PC-9 (cell line): Measurements from ENCODE around the gene SLC44A4. TPM values are rescaled to one million over a fixed set of nuclear protein-coding genes. Genes with fewer than 3 reads are reported as not detected.
"Not testable (repeated sequence)": the region's sequence is repeated elsewhere in the genome, so short reads cannot be mapped to it uniquely, and the experiment has no call there.

Experiments
- BruUV-seq: library from RNA; stranded (reverse); fragments of 400-500 nt; replicated peaks from 2 replicates; lab custom pipeline; 2021; lab: Mats Ljungman, UMichigan
- CTCF ChIA-PET: fragments of 300-600 bp; sonication (Branson Sonifier 250); formaldehyde crosslinking; loops from one replicate; lab custom pipeline; 2022; ENCODE audit warnings: antibody characterized with exemption; lab: Charles Lee
- POLR2A ChIA-PET: fragments of 300-600 bp; sonication (Branson Sonifier 250); formaldehyde crosslinking; loops from one replicate; lab custom pipeline; 2022; ENCODE audit warnings: antibody characterized with exemption; ENCODE audit not compliant: unreplicated experiment; lab: Charles Lee
- DNase-seq, 2 experiments: peaks; one replicate each; pipeline versions ENCODE4 v3.0.0 to v3.0.0-alpha.2; 2015 to 2022; ENCODE audit warnings: mixed read lengths in 1 of 2
- H2AFZ ChIP-seq: fragments of 200-600 bp; sonication (generic); 2 replicates; pipeline ENCODE4 v1.8.1; 2017; ENCODE audit warnings: antibody characterized with exemption
- H3F3A ChIP-seq: fragments of 200-600 bp; sonication (generic); 2 replicates; pipeline ENCODE4 v1.8.1; 2017; ENCODE audit warnings: antibody characterized with exemption, mild to moderate bottlenecking, low read depth; ENCODE audit not compliant: insufficient read depth
- H3K27ac ChIP-seq: fragments of 200-600 bp; sonication (generic); 2 replicates; pipeline ENCODE4 v1.6.1; 2016; ENCODE audit warnings: mixed run types
- H3K27me3 ChIP-seq: fragments of 200-600 bp; sonication (generic); 2 replicates; pipeline ENCODE4 v1.6.1; 2016; ENCODE audit warnings: low read depth, mixed run types; ENCODE audit not compliant: insufficient read depth
- H3K36me3 ChIP-seq: fragments of 200-600 bp; sonication (generic); 2 replicates; pipeline ENCODE4 v1.6.1; 2016; ENCODE audit warnings: low read depth, mixed run types
- H3K4me1 ChIP-seq: fragments of 200-600 bp; sonication (generic); replicated peaks from 2 replicates; pipeline ENCODE4 v1.6.1; 2016; ENCODE audit warnings: mixed run types; ENCODE audit not compliant: insufficient read depth
- H3K4me2 ChIP-seq: fragments of 200-600 bp; sonication (generic); 2 replicates; pipeline ENCODE4 v1.6.1; 2017; ENCODE audit warnings: mixed run types
- H3K4me3 ChIP-seq: fragments of 200-600 bp; sonication (generic); 2 replicates; pipeline ENCODE4 v1.6.1; 2016; ENCODE audit warnings: mixed run types
- H3K79me2 ChIP-seq: fragments of 200-600 bp; sonication (generic); 2 replicates; pipeline ENCODE4 v1.6.1; 2017; ENCODE audit warnings: low read depth, mixed run types
- H3K9me2 ChIP-seq: fragments of 200-600 bp; sonication (generic); 2 replicates; pipeline ENCODE4 v1.8.1; 2017; ENCODE audit warnings: mild to moderate bottlenecking; ENCODE audit not compliant: insufficient read depth
- H3K9me3 ChIP-seq: fragments of 200-600 bp; sonication (generic); 2 replicates; pipeline ENCODE4 v1.8.1; 2016; ENCODE audit warnings: low read depth; ENCODE audit not compliant: insufficient read depth
- H4K20me1 ChIP-seq: fragments of 200-600 bp; sonication (generic); 2 replicates; pipeline ENCODE4 v1.8.1; 2017; ENCODE audit not compliant: insufficient read depth
- EZH2 ChIP-seq: fragments of 200-600 bp; sonication (generic); IDR thresholded peaks from 2 replicates; pipeline ENCODE4 v1.8.0; 2017; ENCODE audit warnings: antibody characterized with exemption, low read depth
- intact Hi-C: fragments of 100-400 bp; cut with micrococcal nuclease; formaldehyde crosslinking; loops from one replicate; pipeline ENCODE4 v1.10.0; 2022; ENCODE audit not compliant: unreplicated experiment
- total RNA-seq: library from RNA; stranded (reverse); gene quantifications from 2 replicates; pipeline ENCODE4 v1.2.3, GENCODE V29; 2021
- TF ChIP-seq, protein P1 (sequence below): fragments of 200-600 bp; sonication (generic); conservative IDR thresholded peaks from 2 replicates; pipeline ENCODE4 v1.6.1; 2017; ENCODE audit warnings: mixed run types, antibody characterized with exemption, mild to moderate bottlenecking, moderate library complexity

Gene SLC44A4
- total RNA-seq, 1 experiment from 2014 or later: 44.4 TPM

DNA sequence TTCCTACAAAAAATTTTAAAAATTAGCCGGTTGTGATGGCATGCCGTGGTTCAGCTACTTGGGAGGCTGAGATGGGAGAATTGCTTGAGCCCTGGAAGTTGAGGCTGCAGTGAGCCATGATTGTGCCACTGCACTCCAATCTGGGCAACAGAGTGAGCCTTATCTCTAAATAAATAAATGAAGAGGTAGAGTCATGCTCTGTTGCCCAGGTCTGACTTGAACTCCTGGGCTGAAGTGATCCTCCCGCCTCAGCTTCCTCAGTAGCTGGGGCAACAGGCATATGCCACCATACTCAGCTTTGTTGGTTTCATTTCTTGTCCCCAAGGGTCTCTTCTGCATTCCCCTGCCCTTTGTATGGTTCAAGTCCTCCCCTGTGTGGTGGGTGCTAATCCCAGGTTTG, 34.3 kb downstream of the SLC44A4 start:
- Histone ChIP-seq H3K4me2 (no peak overlapping the region), H3K4me3 (no peak overlapping the region), H3K27ac (no peak overlapping the region), H3K4me1 (no peaks in the 10 kb centered on the region), H3F3A (peaks cover 41% of the 10 kb centered on the region), H2AFZ (no peak overlapping the region), H3K27me3 (no peaks in the 10 kb centered on the region), H3K79me2 (no peaks in the 10 kb centered on the region), H3K36me3 (peaks cover 11% of the 10 kb centered on the region), H3K9me3 (no peaks in the 10 kb centered on the region), H4K20me1 (peaks cover 12% of the 10 kb centered on the region), H3K9me2 (no peaks in the 10 kb centered on the region)
- CTCF ChIA-PET: interaction anchor here (0.6 kb wide), 1 partner anchor 63 kb away, joined by 4 read pairs; no protein-coding TSS in a partner anchor
- intact Hi-C loops: no loop called here
- DNase-seq: no peak
- no TSS peak for BruUV-seq
- TF ChIP-seq, protein P1, sequence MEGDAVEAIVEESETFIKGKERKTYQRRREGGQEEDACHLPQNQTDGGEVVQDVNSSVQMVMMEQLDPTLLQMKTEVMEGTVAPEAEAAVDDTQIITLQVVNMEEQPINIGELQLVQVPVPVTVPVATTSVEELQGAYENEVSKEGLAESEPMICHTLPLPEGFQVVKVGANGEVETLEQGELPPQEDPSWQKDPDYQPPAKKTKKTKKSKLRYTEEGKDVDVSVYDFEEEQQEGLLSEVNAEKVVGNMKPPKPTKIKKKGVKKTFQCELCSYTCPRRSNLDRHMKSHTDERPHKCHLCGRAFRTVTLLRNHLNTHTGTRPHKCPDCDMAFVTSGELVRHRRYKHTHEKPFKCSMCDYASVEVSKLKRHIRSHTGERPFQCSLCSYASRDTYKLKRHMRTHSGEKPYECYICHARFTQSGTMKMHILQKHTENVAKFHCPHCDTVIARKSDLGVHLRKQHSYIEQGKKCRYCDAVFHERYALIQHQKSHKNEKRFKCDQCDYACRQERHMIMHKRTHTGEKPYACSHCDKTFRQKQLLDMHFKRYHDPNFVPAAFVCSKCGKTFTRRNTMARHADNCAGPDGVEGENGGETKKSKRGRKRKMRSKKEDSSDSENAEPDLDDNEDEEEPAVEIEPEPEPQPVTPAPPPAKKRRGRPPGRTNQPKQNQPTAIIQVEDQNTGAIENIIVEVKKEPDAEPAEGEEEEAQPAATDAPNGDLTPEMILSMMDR: no peak
- TF ChIP-seq EZH2: no peak
- POLR2A ChIA-PET: interaction anchor here (0.7 kb wide), 1 partner anchor 120 kb away, joined by 4 read pairs; no protein-coding TSS in a partner anchor

DNA sequence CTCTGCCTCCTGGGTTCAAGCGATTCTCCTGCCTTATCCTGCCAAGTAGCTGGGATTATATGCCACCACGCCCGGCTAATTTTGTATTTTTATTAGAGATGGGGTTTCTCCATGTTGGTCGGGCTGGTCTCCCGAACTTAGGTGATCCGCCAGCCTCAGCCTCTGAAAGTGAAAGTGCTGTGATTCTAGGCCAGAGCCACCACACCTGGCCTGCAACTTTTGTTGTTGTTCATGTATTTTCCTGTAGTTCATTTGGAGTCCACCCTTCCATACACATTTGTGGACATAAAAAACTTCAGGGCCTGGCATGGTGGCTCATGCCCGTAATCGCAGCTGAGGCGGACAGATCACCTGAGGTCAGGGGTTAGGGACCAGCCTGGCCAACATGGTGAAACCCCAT, 36.7 kb downstream of the SLC44A4 start:
- ChIA-PET POLR2A (no interaction called here), CTCF (no interaction called here)
- Histone ChIP-seq H3K9me2 (no peaks in the 10 kb centered on the region), H3K27me3 (no peaks in the 10 kb centered on the region), H2AFZ (no peak overlapping the region), H3F3A (peaks cover 62% of the 10 kb centered on the region), H3K4me1 (peaks cover 14% of the 10 kb centered on the region), H3K27ac (no peak overlapping the region), H3K36me3 (peaks cover 35% of the 10 kb centered on the region), H4K20me1 (peaks cover 37% of the 10 kb centered on the region), H3K4me3 (no peak overlapping the region), H3K9me3 (no peaks in the 10 kb centered on the region), H3K79me2 (peaks cover 22% of the 10 kb centered on the region), H3K4me2 (no peak overlapping the region)
- intact Hi-C loops: no loop called here
- no peak for TF ChIP-seq EZH2
- TF ChIP-seq, protein P1: no peak
- no TSS peak for BruUV-seq
- DNase-seq: no peak

DNA sequence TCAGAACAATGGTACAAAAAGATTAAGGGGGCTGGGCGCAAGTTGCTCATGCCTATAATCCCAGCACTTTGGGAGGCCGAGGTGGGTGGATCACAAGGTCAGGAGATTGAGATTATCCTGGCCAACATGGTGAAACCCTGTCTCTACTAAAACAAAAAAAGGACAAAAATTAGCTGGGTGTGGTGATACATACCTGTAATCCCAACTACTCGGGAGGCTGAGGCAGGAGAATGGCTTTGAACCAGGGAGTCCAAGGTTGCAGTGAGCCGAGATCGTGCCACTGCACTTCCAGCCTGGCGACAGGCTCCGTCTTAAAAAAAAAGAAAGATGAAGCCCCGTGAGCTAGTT, 39.0 kb downstream of the SLC44A4 start:
- peaks cover 44% of the 10 kb centered on the region for H3K36me3 ChIP-seq
- POLR2A ChIA-PET: interaction anchor here (0.6 to 0.7 kb wide), 3 partner anchors 12 to 67 kb away, joined by 3 to 10 read pairs (median 5); partner anchors contain the start of genes HSPA1A and HSPA1B
- H3K27ac ChIP-seq, H3K4me3 ChIP-seq, CTCF ChIA-PET, intact Hi-C loops, H2AFZ ChIP-seq, H3K27me3 ChIP-seq, H3K4me2 ChIP-seq, H3K9me3 ChIP-seq, BruUV-seq, H3K9me2 ChIP-seq, DNase-seq: not testable (repeated sequence)
- peaks cover 80% of the 10 kb centered on the region for H3F3A ChIP-seq
- H3K4me1 ChIP-seq: peaks cover 19% of the 10 kb centered on the region
- H3K79me2 ChIP-seq: peaks cover 45% of the 10 kb centered on the region
- peaks cover 41% of the 10 kb centered on the region for H4K20me1 ChIP-seq

DNA sequence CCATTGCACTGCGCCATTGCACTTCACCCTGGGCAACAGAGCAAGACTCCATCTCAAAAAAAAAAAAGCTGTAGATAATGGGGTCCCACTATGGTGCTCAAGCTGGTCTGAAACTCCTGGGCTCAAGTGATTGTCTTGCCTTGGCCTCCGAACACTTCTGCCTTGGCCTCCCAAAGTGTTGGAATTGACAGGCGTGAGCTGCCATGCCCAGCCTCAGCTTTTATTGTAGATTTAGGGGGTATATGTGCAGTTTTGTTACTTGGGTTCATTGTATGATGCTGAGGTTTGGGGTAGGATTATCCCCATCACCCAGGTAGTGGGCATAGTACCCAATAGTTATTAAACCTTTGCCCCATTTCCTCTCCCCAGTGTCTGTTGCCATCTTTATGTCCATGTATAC, 39.8 kb downstream of the SLC44A4 start:
- no peak for DNase-seq
- H3K27ac ChIP-seq: no peak overlapping the region
- no peak overlapping the region for H2AFZ ChIP-seq
- POLR2A ChIA-PET: no interaction called here
- TF ChIP-seq, protein P1: no peak
- TF ChIP-seq EZH2: no peak
- H3K36me3 ChIP-seq: peaks cover 44% of the 10 kb centered on the region
- intact Hi-C loops: no loop called here
- H3K4me3 ChIP-seq: no peak overlapping the region
- H3K9me3 ChIP-seq: no peaks in the 10 kb centered on the region
- no TSS peak for BruUV-seq
- peaks cover 41% of the 10 kb centered on the region for H4K20me1 ChIP-seq
- no peaks in the 10 kb centered on the region for H3K27me3 ChIP-seq
- H3K9me2 ChIP-seq: no peaks in the 10 kb centered on the region
- peak overlapping the region; percentile 98 for H3K4me2 ChIP-seq
- peaks cover 84% of the 10 kb centered on the region for H3F3A ChIP-seq
- H3K79me2 ChIP-seq: peaks cover 49% of the 10 kb centered on the region
- CTCF ChIA-PET: interaction anchor here (0.6 kb wide), 1 partner anchor 101 kb away, joined by 5 read pairs; no protein-coding TSS in a partner anchor
- H3K4me1 ChIP-seq: peaks cover 22% of the 10 kb centered on the region

DNA sequence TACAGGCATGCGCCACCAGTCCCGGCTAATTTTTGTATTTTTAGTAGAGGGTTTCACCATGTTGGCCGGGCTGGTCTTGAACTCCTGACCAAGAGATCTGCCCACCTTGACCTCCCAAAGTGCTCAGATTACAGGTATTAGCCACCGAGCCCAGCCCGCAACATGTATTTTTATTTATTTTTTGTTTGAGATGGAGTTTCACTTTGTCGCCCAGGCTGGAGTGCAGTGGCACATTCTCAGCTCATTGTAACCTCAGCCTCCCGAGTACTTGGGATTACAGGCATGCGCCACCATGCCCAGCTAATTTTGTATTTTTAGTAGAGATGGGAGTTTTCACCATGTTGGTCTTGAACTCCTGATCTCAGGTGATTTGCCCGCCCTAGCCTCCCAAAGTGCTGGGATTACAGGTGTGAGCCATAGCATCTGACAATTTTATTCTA, 40.7 kb downstream of the SLC44A4 start:
- H3K27me3 ChIP-seq, BruUV-seq, H3K9me2 ChIP-seq, H2AFZ ChIP-seq, DNase-seq, H3K9me3 ChIP-seq, H3K27ac ChIP-seq, POLR2A ChIA-PET, intact Hi-C loops: not testable (repeated sequence)
- Histone ChIP-seq H4K20me1 (peaks cover 41% of the 10 kb centered on the region), H3K4me3 (peak overlapping the region; percentile 94; the same call in 1 of the 2 replicates), H3K4me2 (peak overlapping the region; percentile 98), H3K79me2 (peaks cover 57% of the 10 kb centered on the region), H3F3A (peaks cover 90% of the 10 kb centered on the region), H3K36me3 (peaks cover 44% of the 10 kb centered on the region), H3K4me1 (peaks cover 27% of the 10 kb centered on the region)
- CTCF ChIA-PET: interaction anchor here (0.6 kb wide), 1 partner anchor 164 kb away, joined by 4 read pairs; no protein-coding TSS in a partner anchor
